HCT116 (cell line): ENCODE data around the gene SOAT2. TPM values are rescaled to one million over a fixed set of nuclear protein-coding genes. Genes with fewer than 3 reads are reported as not detected.

Source experiments
- ATAC-seq: fragments of 200-7000 bp; cut with Tn5 transposase; 2 replicates; pipeline ENCODE4 v1.9.1; 2020; ENCODE audit warnings: mild to moderate bottlenecking, moderate library complexity
- BruUV-seq: library from RNA; stranded (reverse); fragments of 400-500 nt; replicated peaks from 2 replicates; lab custom pipeline; 2021; lab: Mats Ljungman, UMichigan
- CTCF ChIA-PET: fragments of 300-600 bp; sonication (Branson Sonifier 250); formaldehyde crosslinking; loops from one replicate; lab custom pipeline; 2021; ENCODE audit warnings: antibody characterized with exemption; lab: Charles Lee
- POLR2A ChIA-PET: fragments of 300-600, 350-600 bp; sonication (Branson Sonifier 250); formaldehyde crosslinking; loops from one replicate; lab custom pipeline; 2021; ENCODE audit warnings: antibody characterized with exemption; lab: Charles Lee
- RAD21 ChIA-PET, 2 experiments: fragments of 300-600 bp; sonication (Branson Sonifier 250); formaldehyde crosslinking; loops; one replicate each; lab custom pipeline; 2023; ENCODE audit warnings: low total read pairs in 2 of 2; ENCODE audit not compliant: uncharacterized antibody in 2 of 2, unreplicated experiment in 2 of 2, low non-redundant PET in 1 of 2; lab: Charles Lee
- DNase-seq: peaks from one replicate; pipeline ENCODE4 v3.0.0-alpha.2; 2010; ENCODE audit warnings: low read depth, low spot score
- H2AFZ ChIP-seq: fragments of 200-600 bp; shearing (Covaris generic), sonication (generic); 2 replicates; pipeline ENCODE4 v1.6.1; 2017; ENCODE audit warnings: low read depth, mixed run types, mixed read lengths, antibody characterized with exemption, low read length; ENCODE audit not compliant: poor library complexity, severe bottlenecking
- H3K27ac ChIP-seq: 2 replicates; pipeline ENCODE4 v1.5.1; 2012; ENCODE audit warnings: low read depth, low read length
- H3K27me3 ChIP-seq: fragments of 200-600 bp; sonication (generic); 2 replicates; pipeline ENCODE4 v1.6.1; 2016; ENCODE audit warnings: mixed run types, low read length, mixed read lengths; ENCODE audit not compliant: insufficient read depth
- H3K36me3 ChIP-seq, 2 experiments: fragments of 200-500 bp in 1 of 2; fragments of 200-600 bp in 1 of 2; sonication (Bioruptor generic) in 1 of 2; sonication (generic) in 1 of 2; 2 replicates each; pipeline versions ENCODE4 v1.5.1 to v1.6.1; 2014 to 2016; ENCODE audit warnings: low read length in 2 of 2, inconsistent platforms in 1 of 2, mixed read lengths in 1 of 2, mixed run types in 1 of 2; ENCODE audit not compliant: insufficient read depth in 2 of 2, control insufficient read depth in 1 of 2
- H3K4me1 ChIP-seq, 2 experiments: fragments of 200-600 bp in 1 of 2; sonication (generic) in 1 of 2; 2 replicates each; pipeline versions ENCODE4 v1.5.1 to v1.6.1; 2012 to 2017; ENCODE audit warnings: low read length in 2 of 2, inconsistent platforms in 1 of 2, mild to moderate bottlenecking in 1 of 2, mixed read lengths in 1 of 2, mixed run types in 1 of 2, moderate library complexity in 1 of 2; ENCODE audit not compliant: insufficient read depth in 2 of 2, control insufficient read depth in 1 of 2
- H3K4me2 ChIP-seq: fragments of 200-600 bp; sonication (generic); 2 replicates; pipeline ENCODE4 v1.6.1; 2017; ENCODE audit warnings: mixed run types, low read length, mixed read lengths
- H3K4me3 ChIP-seq, 2 experiments: fragments of 200-600 bp in 1 of 2; sonication (generic) in 1 of 2; replicated peaks in 1 of 2; 2 replicates each; pipeline ENCODE4 v1.5.1; 2011 to 2016; ENCODE audit warnings: low read length in 2 of 2, control low read depth in 1 of 2, low read depth in 1 of 2, mild to moderate bottlenecking in 1 of 2, mixed read lengths in 1 of 2, mixed run types in 1 of 2
- H3K79me2 ChIP-seq: fragments of 200-600 bp; sonication (generic); 2 replicates; pipeline ENCODE4 v1.6.1; 2017; ENCODE audit warnings: mild to moderate bottlenecking, mixed run types, low read length, moderate library complexity, mixed read lengths; ENCODE audit not compliant: insufficient read depth
- H3K9ac ChIP-seq: fragments of 200-600 bp; sonication (generic); 2 replicates; pipeline ENCODE4 v1.6.1; 2016; ENCODE audit warnings: low read length, mixed read lengths
- H3K9me2 ChIP-seq: fragments of 200-600 bp; sonication (generic), shearing (Covaris generic); 2 replicates; pipeline ENCODE4 v1.6.1; 2017; ENCODE audit warnings: mixed run types, mild to moderate bottlenecking, moderate library complexity; ENCODE audit not compliant: insufficient read depth
- H3K9me3 ChIP-seq, 2 experiments: fragments of 200-500 bp in 1 of 2; fragments of 200-600 bp in 1 of 2; sonication (Bioruptor generic) in 1 of 2; sonication (generic) in 1 of 2; 2 replicates each; pipeline ENCODE4 v1.6.1; 2014 to 2017; ENCODE audit warnings: low read length in 2 of 2, mixed read lengths in 2 of 2, inconsistent platforms in 1 of 2, low read depth in 1 of 2, mild to moderate bottlenecking in 1 of 2, mixed run types in 1 of 2, moderate library complexity in 1 of 2; ENCODE audit not compliant: control insufficient read depth in 1 of 2, insufficient read depth in 1 of 2
- H4K20me1 ChIP-seq: fragments of 200-600 bp; sonication (generic), shearing (Covaris generic); 2 replicates; pipeline ENCODE4 v1.6.1; 2017; ENCODE audit warnings: mixed run types, mild to moderate bottlenecking, moderate library complexity; ENCODE audit not compliant: insufficient read depth
- CBX3 ChIP-seq: IDR thresholded peaks from 2 replicates; pipeline ENCODE4 v1.6.1; 2012; ENCODE audit warnings: low read depth
- CEBPB ChIP-seq: IDR thresholded peaks from 2 replicates; pipeline ENCODE4 v1.6.1; 2012; ENCODE audit warnings: low read depth
- ELF1 ChIP-seq: IDR thresholded peaks from 2 replicates; pipeline ENCODE4 v1.6.1; 2012; ENCODE audit warnings: low read depth, borderline replicate concordance
- EZH2 ChIP-seq: fragments of 200-600 bp; sonication (generic); IDR thresholded peaks from 2 replicates; pipeline ENCODE4 v1.6.1; 2017; ENCODE audit warnings: antibody characterized with exemption, mixed run types
- FOSL1 ChIP-seq: IDR thresholded peaks from 2 replicates; pipeline ENCODE4 v1.6.1; 2012; ENCODE audit warnings: low read depth
- POLR2AphosphoS5 ChIP-seq: IDR thresholded peaks from 2 replicates; pipeline ENCODE4 v1.6.1; 2011; ENCODE audit warnings: mild to moderate bottlenecking, low read depth, low read length, moderate library complexity
- SRF ChIP-seq: IDR thresholded peaks from 2 replicates; pipeline ENCODE4 v1.6.1; 2012; ENCODE audit warnings: low read depth
- YY1 ChIP-seq: IDR thresholded peaks from 2 replicates; pipeline ENCODE4 v1.6.1; 2011; ENCODE audit warnings: low read length, low read depth, moderate library complexity, mild to moderate bottlenecking; ENCODE audit not compliant: insufficient replicate concordance; ENCODE audit errors: extremely low read depth
- ZFX ChIP-seq: fragments of 450-650 bp; IDR thresholded peaks from 2 replicates; pipeline ENCODE4 v1.6.1; 2017
- intact Hi-C: fragments of 100-400 bp; cut with micrococcal nuclease; formaldehyde crosslinking; loops from 2 replicates; pipeline ENCODE4 v1.10.0; 2022
- total RNA-seq: library from RNA; stranded (reverse); gene quantifications from one replicate; pipeline ENCODE4 v1.2.1, GENCODE V29; 2021; ENCODE audit not compliant: unreplicated experiment
- TF ChIP-seq, protein P1 (sequence below): IDR thresholded peaks from 2 replicates; pipeline ENCODE4 v1.6.1; 2012; ENCODE audit warnings: low read depth
- TF ChIP-seq, protein P2 (sequence below): IDR thresholded peaks from 2 replicates; pipeline ENCODE4 v1.6.1; 2012
- TF ChIP-seq, protein P3 (sequence below): IDR thresholded peaks from 2 replicates; pipeline ENCODE4 v1.6.1; 2011; ENCODE audit warnings: mild to moderate bottlenecking, low read length, moderate library complexity; ENCODE audit not compliant: insufficient replicate concordance; ENCODE audit errors: extremely low read depth
- TF ChIP-seq, protein P4 (sequence below), 3 experiments: fragments of 200-600 bp in 1 of 3; sonication (generic) in 1 of 3; IDR thresholded peaks in 2 of 3; conservative IDR thresholded peaks in 1 of 3; 2 replicates each; pipeline ENCODE4 v1.5.1; 2012 to 2017; ENCODE audit warnings: low read depth in 2 of 3, low read length in 2 of 3, antibody characterized with exemption in 1 of 3, borderline replicate concordance in 1 of 3, control low read depth in 1 of 3, mild to moderate bottlenecking in 1 of 3, mixed read lengths in 1 of 3, mixed run types in 1 of 3, moderate library complexity in 1 of 3; ENCODE audit not compliant: insufficient read depth in 1 of 3

SOAT2 gene
- total RNA-seq, 1 experiment from 2014 or later, result 0.17 TPM

DNA sequence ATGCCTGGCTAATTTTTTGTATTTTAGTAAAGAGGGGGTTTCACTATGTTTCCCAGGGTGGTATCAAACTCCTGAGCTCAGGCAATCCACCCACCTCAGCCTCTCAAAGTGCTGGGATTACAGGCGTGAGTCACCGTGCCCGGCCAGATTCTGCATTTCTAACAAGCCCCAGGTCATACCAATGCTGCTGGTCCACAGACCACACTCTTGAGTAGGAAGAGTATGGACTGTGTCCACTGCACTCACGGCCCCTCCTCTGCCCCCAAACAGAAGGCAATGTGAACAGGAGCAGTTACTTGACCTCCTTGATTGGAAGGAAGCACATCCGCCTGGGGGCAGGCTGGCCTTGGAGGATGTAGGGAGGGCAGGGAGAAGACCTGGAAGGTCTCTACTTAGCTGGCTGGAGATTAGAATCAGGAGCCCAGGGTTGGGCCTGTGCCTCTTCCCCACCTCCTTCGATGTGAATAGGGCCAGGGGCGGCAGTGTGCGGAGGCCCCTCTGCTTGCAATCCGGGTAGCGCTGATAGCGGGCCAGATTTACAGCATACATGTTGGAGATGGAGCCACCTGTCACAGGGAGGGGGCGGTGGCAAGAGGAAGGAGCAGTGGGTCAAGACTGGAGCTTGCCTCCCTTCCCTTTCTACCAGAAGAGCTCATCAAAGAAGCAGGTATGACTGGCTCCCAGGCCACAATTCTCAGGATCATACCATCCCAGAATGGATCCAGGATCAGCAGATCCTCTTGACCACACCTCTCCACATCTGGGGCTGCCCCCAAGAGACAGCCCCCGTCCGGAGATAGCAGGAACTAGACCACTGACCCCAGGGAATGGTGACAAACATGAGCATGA, 67.8 kb downstream of the SOAT2 start:
- BruUV-seq, result no TSS peak
- H3K27ac ChIP-seq, result no peak overlapping the region
- CTCF ChIA-PET, result interaction anchor here (0.8 to 1.3 kb wide), 2 partner anchors 12 to 18 kb away, joined by 3 to 9 read pairs; no protein-coding TSS in a partner anchor

More for the DNA sequence above, 67.8 kb downstream of the SOAT2 start:
- intact Hi-C loops, result no loop called here
- DNase-seq (no peak), ATAC-seq (no peak)
- Histone ChIP-seq H3K4me3 (no peak overlapping the region), H3K4me1 (peaks cover 21 to 45% of the 10 kb centered on the region in 2 experiments; a peak in 3 of 4 replicates), H2AFZ (no peak overlapping the region), H3K4me2 (peak overlapping the region; percentile 49), H3K36me3 (no peaks in the 10 kb centered on the region), H3K9me2 (no peaks in the 10 kb centered on the region), H3K9ac (no peak overlapping the region), H3K27me3 (no peaks in the 10 kb centered on the region), H4K20me1 (no peaks in the 10 kb centered on the region), H3K9me3 (no peaks in the 10 kb centered on the region), H3K79me2 (no peaks in the 10 kb centered on the region)
- ChIA-PET POLR2A (interaction anchor here (1.2 kb wide), 1 partner anchor 9 kb away, joined by 3 read pairs; the partner anchor contains the start of genes CSAD and ZNF740), RAD21 (no interaction called here)
- TF ChIP-seq YY1, result no peak
- TF ChIP-seq ELF1, result no peak
- TF ChIP-seq FOSL1, result no peak
- no peak for TF ChIP-seq CBX3
- TF ChIP-seq SRF, result no peak
- TF ChIP-seq, protein P1, sequence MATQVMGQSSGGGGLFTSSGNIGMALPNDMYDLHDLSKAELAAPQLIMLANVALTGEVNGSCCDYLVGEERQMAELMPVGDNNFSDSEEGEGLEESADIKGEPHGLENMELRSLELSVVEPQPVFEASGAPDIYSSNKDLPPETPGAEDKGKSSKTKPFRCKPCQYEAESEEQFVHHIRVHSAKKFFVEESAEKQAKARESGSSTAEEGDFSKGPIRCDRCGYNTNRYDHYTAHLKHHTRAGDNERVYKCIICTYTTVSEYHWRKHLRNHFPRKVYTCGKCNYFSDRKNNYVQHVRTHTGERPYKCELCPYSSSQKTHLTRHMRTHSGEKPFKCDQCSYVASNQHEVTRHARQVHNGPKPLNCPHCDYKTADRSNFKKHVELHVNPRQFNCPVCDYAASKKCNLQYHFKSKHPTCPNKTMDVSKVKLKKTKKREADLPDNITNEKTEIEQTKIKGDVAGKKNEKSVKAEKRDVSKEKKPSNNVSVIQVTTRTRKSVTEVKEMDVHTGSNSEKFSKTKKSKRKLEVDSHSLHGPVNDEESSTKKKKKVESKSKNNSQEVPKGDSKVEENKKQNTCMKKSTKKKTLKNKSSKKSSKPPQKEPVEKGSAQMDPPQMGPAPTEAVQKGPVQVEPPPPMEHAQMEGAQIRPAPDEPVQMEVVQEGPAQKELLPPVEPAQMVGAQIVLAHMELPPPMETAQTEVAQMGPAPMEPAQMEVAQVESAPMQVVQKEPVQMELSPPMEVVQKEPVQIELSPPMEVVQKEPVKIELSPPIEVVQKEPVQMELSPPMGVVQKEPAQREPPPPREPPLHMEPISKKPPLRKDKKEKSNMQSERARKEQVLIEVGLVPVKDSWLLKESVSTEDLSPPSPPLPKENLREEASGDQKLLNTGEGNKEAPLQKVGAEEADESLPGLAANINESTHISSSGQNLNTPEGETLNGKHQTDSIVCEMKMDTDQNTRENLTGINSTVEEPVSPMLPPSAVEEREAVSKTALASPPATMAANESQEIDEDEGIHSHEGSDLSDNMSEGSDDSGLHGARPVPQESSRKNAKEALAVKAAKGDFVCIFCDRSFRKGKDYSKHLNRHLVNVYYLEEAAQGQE, result no peak
- TF ChIP-seq, protein P2, sequence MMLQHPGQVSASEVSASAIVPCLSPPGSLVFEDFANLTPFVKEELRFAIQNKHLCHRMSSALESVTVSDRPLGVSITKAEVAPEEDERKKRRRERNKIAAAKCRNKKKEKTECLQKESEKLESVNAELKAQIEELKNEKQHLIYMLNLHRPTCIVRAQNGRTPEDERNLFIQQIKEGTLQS, result no peak
- TF ChIP-seq, protein P3, sequence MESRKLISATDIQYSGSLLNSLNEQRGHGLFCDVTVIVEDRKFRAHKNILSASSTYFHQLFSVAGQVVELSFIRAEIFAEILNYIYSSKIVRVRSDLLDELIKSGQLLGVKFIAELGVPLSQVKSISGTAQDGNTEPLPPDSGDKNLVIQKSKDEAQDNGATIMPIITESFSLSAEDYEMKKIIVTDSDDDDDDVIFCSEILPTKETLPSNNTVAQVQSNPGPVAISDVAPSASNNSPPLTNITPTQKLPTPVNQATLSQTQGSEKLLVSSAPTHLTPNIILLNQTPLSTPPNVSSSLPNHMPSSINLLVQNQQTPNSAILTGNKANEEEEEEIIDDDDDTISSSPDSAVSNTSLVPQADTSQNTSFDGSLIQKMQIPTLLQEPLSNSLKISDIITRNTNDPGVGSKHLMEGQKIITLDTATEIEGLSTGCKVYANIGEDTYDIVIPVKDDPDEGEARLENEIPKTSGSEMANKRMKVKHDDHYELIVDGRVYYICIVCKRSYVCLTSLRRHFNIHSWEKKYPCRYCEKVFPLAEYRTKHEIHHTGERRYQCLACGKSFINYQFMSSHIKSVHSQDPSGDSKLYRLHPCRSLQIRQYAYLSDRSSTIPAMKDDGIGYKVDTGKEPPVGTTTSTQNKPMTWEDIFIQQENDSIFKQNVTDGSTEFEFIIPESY, result no peak
- TF ChIP-seq, protein P4, sequence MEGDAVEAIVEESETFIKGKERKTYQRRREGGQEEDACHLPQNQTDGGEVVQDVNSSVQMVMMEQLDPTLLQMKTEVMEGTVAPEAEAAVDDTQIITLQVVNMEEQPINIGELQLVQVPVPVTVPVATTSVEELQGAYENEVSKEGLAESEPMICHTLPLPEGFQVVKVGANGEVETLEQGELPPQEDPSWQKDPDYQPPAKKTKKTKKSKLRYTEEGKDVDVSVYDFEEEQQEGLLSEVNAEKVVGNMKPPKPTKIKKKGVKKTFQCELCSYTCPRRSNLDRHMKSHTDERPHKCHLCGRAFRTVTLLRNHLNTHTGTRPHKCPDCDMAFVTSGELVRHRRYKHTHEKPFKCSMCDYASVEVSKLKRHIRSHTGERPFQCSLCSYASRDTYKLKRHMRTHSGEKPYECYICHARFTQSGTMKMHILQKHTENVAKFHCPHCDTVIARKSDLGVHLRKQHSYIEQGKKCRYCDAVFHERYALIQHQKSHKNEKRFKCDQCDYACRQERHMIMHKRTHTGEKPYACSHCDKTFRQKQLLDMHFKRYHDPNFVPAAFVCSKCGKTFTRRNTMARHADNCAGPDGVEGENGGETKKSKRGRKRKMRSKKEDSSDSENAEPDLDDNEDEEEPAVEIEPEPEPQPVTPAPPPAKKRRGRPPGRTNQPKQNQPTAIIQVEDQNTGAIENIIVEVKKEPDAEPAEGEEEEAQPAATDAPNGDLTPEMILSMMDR (IDR thresholded peaks at IDR 0.05 in 2 of 3, conservative IDR thresholded peaks at IDR 0.05 in 1 of 3; ENCODE audit: borderline replicate concordance in 1 of 3, insufficient read depth in 1 of 3, low read depth in 2 of 3, low read length in 2 of 3), result no peak
- no peak for TF ChIP-seq POLR2AphosphoS5
- no peak for TF ChIP-seq EZH2
- no peak for TF ChIP-seq ZFX
- no peak for TF ChIP-seq CEBPB
